SK-N-SH treated with all-trans-retinoic acid at 6 μM for 48 hours (cell line): Measurements from ENCODE around the gene SLC7A8.

Source experiments
- ATAC-seq: fragments of 200-7000 bp; cut with Tn5 transposase; 3 replicates; pipeline ENCODE4 v1.9.1; 2020; ENCODE audit warnings: mild to moderate bottlenecking, moderate library complexity
- ARNTL ChIP-seq: fragments of 450-650 bp; formaldehyde crosslinking; IDR thresholded peaks from 2 replicates; pipeline ENCODE4 v1.5.0; 2020; ENCODE audit warnings: low read depth, mild to moderate bottlenecking, moderate library complexity, borderline replicate concordance
- BACH2 ChIP-seq: fragments of 250-450 bp; sonication (Bioruptor Pico); IDR thresholded peaks from 2 replicates; pipeline ENCODE4 v1.9.0; 2021; ENCODE audit warnings: mild to moderate bottlenecking, borderline replicate concordance
- CSDC2 ChIP-seq: fragments of 250-450 bp; sonication (Bioruptor Pico); IDR thresholded peaks from 2 replicates; pipeline ENCODE4 v1.5.0; 2020; ENCODE audit warnings: mild to moderate bottlenecking, moderate library complexity
- GLIS3 ChIP-seq: fragments of 250-450 bp; sonication (Bioruptor Pico); IDR thresholded peaks from 2 replicates; pipeline ENCODE4 v1.5.0; 2020; ENCODE audit warnings: mild to moderate bottlenecking, moderate library complexity
- ISL1 ChIP-seq: fragments of 250-450 bp; sonication (Bioruptor Pico); IDR thresholded peaks from 2 replicates; pipeline ENCODE4 v2.1.2; 2022; ENCODE audit warnings: mild to moderate bottlenecking, moderate library complexity
- OSR1 ChIP-seq: fragments of 250-450 bp; sonication (Bioruptor Pico); IDR thresholded peaks from 2 replicates; pipeline ENCODE4 v1.8.0; 2022; ENCODE audit warnings: moderate library complexity, mild to moderate bottlenecking, inconsistent platforms
- PPARA ChIP-seq: fragments of 250-450 bp; sonication (Bioruptor Pico); IDR thresholded peaks from 2 replicates; pipeline ENCODE4 v1.5.0; 2020; ENCODE audit warnings: mild to moderate bottlenecking, borderline replicate concordance
- RARB ChIP-seq: fragments of 250-450 bp; sonication (Bioruptor Pico); IDR thresholded peaks from 2 replicates; pipeline ENCODE4 v1.8.0; 2021; ENCODE audit warnings: mild to moderate bottlenecking, moderate library complexity
- SNAI2 ChIP-seq: fragments of 250-450 bp; sonication (Bioruptor Pico); IDR thresholded peaks from 2 replicates; pipeline ENCODE4 v1.5.0; 2020; ENCODE audit warnings: mild to moderate bottlenecking, moderate library complexity
- TCF4 ChIP-seq: fragments of 250-450 bp; sonication (Bioruptor Pico); IDR thresholded peaks from 2 replicates; pipeline ENCODE4 v1.8.0; 2021; ENCODE audit warnings: mild to moderate bottlenecking, moderate library complexity, borderline replicate concordance
- TOX ChIP-seq: fragments of 250-450 bp; sonication (Bioruptor Pico); IDR thresholded peaks from 2 replicates; pipeline ENCODE4 v1.8.0; 2021; ENCODE audit warnings: mild to moderate bottlenecking, moderate library complexity, borderline replicate concordance
- ZC3H10 ChIP-seq: fragments of 250-450 bp; sonication (Bioruptor Pico); IDR thresholded peaks from 2 replicates; pipeline ENCODE4 v1.5.1; 2021; ENCODE audit warnings: mild to moderate bottlenecking, moderate library complexity
- ZFP3 ChIP-seq: fragments of 250-450 bp; sonication (Bioruptor Pico); IDR thresholded peaks from 2 replicates; pipeline ENCODE4 v1.5.0; 2020; ENCODE audit warnings: mild to moderate bottlenecking, moderate library complexity
- ZFP30 ChIP-seq: fragments of 450-650 bp; formaldehyde crosslinking; IDR thresholded peaks from 2 replicates; pipeline ENCODE4 v1.5.0; 2022; ENCODE audit warnings: mild to moderate bottlenecking, moderate library complexity
- ZNF565 ChIP-seq: fragments of 450-650 bp; formaldehyde crosslinking; conservative IDR thresholded peaks from 2 replicates; pipeline ENCODE4 v1.5.0; 2020; ENCODE audit warnings: low read depth, mild to moderate bottlenecking, moderate library complexity
- ZNF70 ChIP-seq: fragments of 450-650 bp; formaldehyde crosslinking; IDR thresholded peaks from 2 replicates; pipeline ENCODE4 v1.5.0; 2020; ENCODE audit warnings: mild to moderate bottlenecking, moderate library complexity
- ZNF8 ChIP-seq: fragments of 450-650 bp; formaldehyde crosslinking; IDR thresholded peaks from 2 replicates; pipeline ENCODE4 v1.5.0; 2020; ENCODE audit warnings: mild to moderate bottlenecking, moderate library complexity
- TF ChIP-seq, protein P1 (sequence below): fragments of 250-450 bp; sonication (Bioruptor Pico); IDR thresholded peaks from 2 replicates; pipeline ENCODE4 v1.8.0; 2021; ENCODE audit warnings: low read depth, mild to moderate bottlenecking, moderate library complexity, borderline replicate concordance
- TF ChIP-seq, protein P2 (sequence below): fragments of 250-450 bp; sonication (Bioruptor Pico); IDR thresholded peaks from 2 replicates; pipeline ENCODE4 v1.5.0; 2020; ENCODE audit warnings: mild to moderate bottlenecking, moderate library complexity
- TF ChIP-seq, protein P3 (sequence below): fragments of 250-450 bp; sonication (Bioruptor Pico); IDR thresholded peaks from 2 replicates; pipeline ENCODE4 v1.8.0; 2020; ENCODE audit warnings: mild to moderate bottlenecking, moderate library complexity, borderline replicate concordance

Gene SLC7A8

GRCh38 chr14:23080474-23080873 lies 103.0 kb downstream of the SLC7A8 start:
- TF ChIP-seq, protein P1, sequence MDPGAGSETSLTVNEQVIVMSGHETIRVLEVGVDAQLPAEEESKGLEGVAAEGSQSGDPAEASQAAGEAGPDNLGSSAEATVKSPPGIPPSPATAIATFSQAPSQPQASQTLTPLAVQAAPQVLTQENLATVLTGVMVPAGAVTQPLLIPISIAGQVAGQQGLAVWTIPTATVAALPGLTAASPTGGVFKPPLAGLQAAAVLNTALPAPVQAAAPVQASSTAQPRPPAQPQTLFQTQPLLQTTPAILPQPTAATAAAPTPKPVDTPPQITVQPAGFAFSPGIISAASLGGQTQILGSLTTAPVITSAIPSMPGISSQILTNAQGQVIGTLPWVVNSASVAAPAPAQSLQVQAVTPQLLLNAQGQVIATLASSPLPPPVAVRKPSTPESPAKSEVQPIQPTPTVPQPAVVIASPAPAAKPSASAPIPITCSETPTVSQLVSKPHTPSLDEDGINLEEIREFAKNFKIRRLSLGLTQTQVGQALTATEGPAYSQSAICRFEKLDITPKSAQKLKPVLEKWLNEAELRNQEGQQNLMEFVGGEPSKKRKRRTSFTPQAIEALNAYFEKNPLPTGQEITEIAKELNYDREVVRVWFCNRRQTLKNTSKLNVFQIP (CRISPR knock-in tag), result no peak
- TF ChIP-seq SNAI2 (CRISPR knock-in tag) (no peak), PPARA (CRISPR knock-in tag) (no peak), GLIS3 (no peak), ZC3H10 (CRISPR knock-in tag) (no peak), ZFP3 (CRISPR knock-in tag) (no peak), CSDC2 (no peak), BACH2 (no peak), ZNF8 (CRISPR knock-in tag) (no peak), ISL1 (CRISPR knock-in tag) (no peak), ZNF70 (CRISPR knock-in tag) (no peak), ZFP30 (CRISPR knock-in tag) (no peak), RARB (CRISPR knock-in tag) (no peak)
- TF ChIP-seq, protein P2, sequence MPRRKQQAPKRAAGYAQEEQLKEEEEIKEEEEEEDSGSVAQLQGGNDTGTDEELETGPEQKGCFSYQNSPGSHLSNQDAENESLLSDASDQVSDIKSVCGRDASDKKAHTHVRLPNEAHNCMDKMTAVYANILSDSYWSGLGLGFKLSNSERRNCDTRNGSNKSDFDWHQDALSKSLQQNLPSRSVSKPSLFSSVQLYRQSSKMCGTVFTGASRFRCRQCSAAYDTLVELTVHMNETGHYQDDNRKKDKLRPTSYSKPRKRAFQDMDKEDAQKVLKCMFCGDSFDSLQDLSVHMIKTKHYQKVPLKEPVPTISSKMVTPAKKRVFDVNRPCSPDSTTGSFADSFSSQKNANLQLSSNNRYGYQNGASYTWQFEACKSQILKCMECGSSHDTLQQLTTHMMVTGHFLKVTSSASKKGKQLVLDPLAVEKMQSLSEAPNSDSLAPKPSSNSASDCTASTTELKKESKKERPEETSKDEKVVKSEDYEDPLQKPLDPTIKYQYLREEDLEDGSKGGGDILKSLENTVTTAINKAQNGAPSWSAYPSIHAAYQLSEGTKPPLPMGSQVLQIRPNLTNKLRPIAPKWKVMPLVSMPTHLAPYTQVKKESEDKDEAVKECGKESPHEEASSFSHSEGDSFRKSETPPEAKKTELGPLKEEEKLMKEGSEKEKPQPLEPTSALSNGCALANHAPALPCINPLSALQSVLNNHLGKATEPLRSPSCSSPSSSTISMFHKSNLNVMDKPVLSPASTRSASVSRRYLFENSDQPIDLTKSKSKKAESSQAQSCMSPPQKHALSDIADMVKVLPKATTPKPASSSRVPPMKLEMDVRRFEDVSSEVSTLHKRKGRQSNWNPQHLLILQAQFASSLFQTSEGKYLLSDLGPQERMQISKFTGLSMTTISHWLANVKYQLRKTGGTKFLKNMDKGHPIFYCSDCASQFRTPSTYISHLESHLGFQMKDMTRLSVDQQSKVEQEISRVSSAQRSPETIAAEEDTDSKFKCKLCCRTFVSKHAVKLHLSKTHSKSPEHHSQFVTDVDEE (CRISPR knock-in tag), result no peak
- TF ChIP-seq, protein P3, sequence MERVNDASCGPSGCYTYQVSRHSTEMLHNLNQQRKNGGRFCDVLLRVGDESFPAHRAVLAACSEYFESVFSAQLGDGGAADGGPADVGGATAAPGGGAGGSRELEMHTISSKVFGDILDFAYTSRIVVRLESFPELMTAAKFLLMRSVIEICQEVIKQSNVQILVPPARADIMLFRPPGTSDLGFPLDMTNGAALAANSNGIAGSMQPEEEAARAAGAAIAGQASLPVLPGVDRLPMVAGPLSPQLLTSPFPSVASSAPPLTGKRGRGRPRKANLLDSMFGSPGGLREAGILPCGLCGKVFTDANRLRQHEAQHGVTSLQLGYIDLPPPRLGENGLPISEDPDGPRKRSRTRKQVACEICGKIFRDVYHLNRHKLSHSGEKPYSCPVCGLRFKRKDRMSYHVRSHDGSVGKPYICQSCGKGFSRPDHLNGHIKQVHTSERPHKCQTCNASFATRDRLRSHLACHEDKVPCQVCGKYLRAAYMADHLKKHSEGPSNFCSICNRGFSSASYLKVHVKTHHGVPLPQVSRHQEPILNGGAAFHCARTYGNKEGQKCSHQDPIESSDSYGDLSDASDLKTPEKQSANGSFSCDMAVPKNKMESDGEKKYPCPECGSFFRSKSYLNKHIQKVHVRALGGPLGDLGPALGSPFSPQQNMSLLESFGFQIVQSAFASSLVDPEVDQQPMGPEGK (CRISPR knock-in tag), result no peak
- no peak for ATAC-seq

- TF ChIP-seq TOX (CRISPR knock-in tag) (no peak), OSR1 (no peak), TCF4 (no peak), CSDC2 (no peak), RARB (CRISPR knock-in tag) (no peak), ARNTL (CRISPR knock-in tag) (no peak), SNAI2 (CRISPR knock-in tag) (no peak), GLIS3 (no peak), ZNF565 (CRISPR knock-in tag) (no peak), ZFP3 (CRISPR knock-in tag) (no peak), PPARA (CRISPR knock-in tag) (no peak), ZNF70 (CRISPR knock-in tag) (no peak), BACH2 (no peak)
- TF ChIP-seq, protein P2 (CRISPR knock-in tag), result no peak
- TF ChIP-seq, protein P3 (CRISPR knock-in tag), result no peak
- no peak; the same call in 2 of the 3 replicates for ATAC-seq
Measured at GRCh38 chr14:23079716-23080115, 103.7 kb downstream of the SLC7A8 start.
